ENCODE measurements around the gene NOP9. TPM values are rescaled to one million over a fixed set of nuclear protein-coding genes. Genes with fewer than 3 reads are reported as not detected.

The NOP9 gene
- total RNA-seq, 4 donors from 2014 or later, result 13.9 to 22.2 (median 17.8) TPM

DNA sequence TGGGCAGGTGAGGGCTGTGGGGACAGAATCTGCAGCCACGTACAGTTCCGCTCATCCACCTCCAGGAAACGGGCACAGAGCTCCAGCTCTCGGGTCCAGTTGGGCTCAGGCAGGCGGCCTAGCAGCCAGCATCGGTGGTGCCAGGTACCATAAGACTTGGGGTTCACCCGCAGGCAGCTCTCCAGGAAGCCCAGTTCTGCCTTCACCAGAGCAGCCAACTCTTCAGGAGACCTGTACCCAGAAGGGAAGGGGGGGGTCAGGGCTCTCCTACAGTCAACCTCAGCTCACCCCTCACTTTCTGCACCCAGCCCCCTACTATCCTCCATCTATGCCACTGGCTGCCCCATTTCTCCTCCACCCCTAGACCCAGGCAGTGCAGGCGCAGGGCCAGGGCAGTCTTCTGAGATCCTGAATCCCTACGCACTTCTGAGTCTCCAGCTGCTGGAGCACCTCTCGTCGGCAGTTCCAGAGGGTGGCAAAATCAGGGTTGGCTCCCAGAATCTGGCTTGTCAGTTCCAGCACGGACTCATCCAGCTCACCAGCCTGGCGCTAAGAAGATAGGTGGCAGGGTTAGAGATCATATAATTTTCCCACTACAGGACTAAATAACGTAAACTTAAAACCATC lies 29.6 kb upstream of the NOP9 start:
- DNase-seq (ENCODE audit: low spot score), result no peak
- ATAC-seq (ENCODE audit: low FRiP score), result no peak
- TF ChIP-seq, protein P1, sequence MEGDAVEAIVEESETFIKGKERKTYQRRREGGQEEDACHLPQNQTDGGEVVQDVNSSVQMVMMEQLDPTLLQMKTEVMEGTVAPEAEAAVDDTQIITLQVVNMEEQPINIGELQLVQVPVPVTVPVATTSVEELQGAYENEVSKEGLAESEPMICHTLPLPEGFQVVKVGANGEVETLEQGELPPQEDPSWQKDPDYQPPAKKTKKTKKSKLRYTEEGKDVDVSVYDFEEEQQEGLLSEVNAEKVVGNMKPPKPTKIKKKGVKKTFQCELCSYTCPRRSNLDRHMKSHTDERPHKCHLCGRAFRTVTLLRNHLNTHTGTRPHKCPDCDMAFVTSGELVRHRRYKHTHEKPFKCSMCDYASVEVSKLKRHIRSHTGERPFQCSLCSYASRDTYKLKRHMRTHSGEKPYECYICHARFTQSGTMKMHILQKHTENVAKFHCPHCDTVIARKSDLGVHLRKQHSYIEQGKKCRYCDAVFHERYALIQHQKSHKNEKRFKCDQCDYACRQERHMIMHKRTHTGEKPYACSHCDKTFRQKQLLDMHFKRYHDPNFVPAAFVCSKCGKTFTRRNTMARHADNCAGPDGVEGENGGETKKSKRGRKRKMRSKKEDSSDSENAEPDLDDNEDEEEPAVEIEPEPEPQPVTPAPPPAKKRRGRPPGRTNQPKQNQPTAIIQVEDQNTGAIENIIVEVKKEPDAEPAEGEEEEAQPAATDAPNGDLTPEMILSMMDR (IDR thresholded peaks at IDR 0.05), result no peak

- TF ChIP-seq, protein P1 (IDR thresholded peaks at IDR 0.05), result no peak
- DNase-seq (ENCODE audit: low spot score) (no peak), ATAC-seq (ENCODE audit: low FRiP score) (peak; percentile 7)
These were observed 29.0 kb upstream of the NOP9 start for GRCh38 chr14:24270537-24271133.

GRCh38 chr14:24271134-24271833 lies 28.4 kb upstream of the NOP9 start, which contains the start of gene RABGGTA:
Gene RABGGTA, minus strand, starts transcription at chr14:24271597. Its CDS starts 482 bp downstream, at chr14:24271115.
- TF ChIP-seq, protein P1 (IDR thresholded peaks at IDR 0.05), result no peak
- DNase-seq (ENCODE audit: low spot score), result no peak
- peak; percentile 85 for ATAC-seq (ENCODE audit: low FRiP score)

- no peak for DNase-seq (ENCODE audit: low spot score)
- TF ChIP-seq, protein P1 (IDR thresholded peaks at IDR 0.05), result no peak
- no peak for ATAC-seq (ENCODE audit: low FRiP score)
These were observed 27.8 kb upstream of the NOP9 start for GRCh38 chr14:24271834-24272263.

DNA sequence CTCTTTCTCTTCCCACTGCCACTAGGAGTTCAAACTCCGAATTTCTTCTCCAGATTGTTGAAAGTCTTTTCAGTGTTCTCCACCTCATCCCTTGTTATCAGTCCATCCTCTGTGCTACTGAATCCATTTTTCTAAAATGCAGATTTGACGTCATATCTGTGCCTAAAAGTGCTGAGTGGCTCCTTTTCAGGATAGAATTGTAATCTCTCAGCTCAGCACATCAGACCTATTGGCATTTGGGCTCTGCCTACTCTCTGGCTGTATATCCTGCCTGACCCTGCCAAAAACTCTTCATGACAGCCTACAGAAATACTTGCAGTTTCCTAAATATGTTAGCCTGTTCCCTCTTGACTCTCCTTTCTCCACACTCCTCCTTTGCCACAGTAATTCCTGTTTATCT lies 27.2 kb upstream of the NOP9 start:
- TF ChIP-seq, protein P1 (IDR thresholded peaks at IDR 0.05), result no peak
- no peak for ATAC-seq (ENCODE audit: low FRiP score)
- DNase-seq (ENCODE audit: low spot score), result no peak

DNA sequence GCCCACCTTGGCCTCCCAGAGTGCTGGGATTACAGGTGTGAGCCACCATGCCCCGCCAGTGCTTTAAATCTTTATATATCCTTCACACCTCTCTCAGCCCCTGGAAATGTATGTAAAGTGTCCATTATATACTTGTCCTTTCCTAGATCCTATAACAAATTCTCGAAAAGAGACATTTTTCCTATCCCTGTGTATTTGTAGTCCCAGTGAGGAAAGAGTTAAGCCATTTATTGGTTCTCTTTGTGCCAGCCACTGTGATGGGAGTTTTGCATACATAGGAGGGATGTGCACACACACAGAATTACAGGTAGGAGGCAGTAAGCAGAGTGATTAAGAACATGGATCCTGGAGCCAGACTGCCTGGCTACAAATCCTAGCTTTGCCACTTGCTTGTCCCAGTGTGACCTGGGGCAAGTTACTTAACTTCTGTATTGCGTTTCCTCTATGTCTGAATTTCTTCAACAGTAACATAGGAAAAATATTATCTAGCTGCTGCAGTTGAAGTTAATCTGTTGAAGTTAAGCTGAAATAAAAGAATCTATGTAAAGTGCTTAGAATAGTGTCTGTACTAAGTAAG lies 26.1 kb upstream of the NOP9 start:
- DNase-seq (ENCODE audit: low spot score) (no peak), ATAC-seq (ENCODE audit: low FRiP score) (no peak)
- TF ChIP-seq, protein P1 (IDR thresholded peaks at IDR 0.05), result no peak

Data from omental fat pad (tissue), 4 donors.